ENCODE data around the gene ACBD4. TPM values are rescaled to one million over a fixed set of nuclear protein-coding genes. Genes with fewer than 3 reads are reported as not detected.

The ACBD4 gene
- polyA plus RNA-seq, 1 experiment, result 4.0 TPM

DNA sequence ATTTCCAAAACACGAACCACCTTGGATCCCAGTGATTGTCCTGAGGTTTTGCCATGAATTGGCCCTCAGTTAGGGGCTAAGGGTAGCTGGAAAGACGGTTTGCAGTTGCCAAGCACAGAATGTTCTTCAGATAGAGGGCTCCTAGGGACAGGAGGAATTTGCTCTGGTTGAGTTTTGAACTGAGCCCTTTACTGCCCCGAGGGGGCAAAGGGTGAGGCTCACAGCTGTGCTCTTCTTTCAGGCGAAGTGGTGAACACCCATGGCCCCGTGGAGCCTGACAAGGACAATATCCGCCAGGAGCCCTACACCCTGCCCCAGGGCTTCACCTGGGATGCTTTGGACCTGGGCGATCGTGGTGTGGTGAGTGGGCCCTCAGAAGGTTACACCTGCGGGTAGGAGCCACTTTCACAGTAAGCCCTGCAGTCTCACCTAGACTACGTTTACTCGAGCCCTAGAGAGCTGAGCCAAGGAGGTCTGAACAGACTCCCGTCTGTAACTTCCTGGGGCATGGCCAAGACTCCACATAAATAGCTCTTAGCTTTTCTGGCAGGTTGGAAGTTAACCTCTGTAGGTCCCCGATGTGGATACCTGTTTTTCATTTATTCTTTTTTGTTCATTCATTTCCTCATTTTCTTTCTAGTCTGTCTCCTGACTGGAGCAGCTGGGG, 41.9 kb upstream of the ACBD4 start:
- ChIA-PET CTCF (interaction anchor here (0.8 to 6.0 kb wide), 4 partner anchors 28 to 72 kb away, joined by 3 to 26 read pairs (median 8); partner anchors contain the start of gene ACBD4), POLR2A (interaction anchor here (0.5 to 1.7 kb wide), 5 partner anchors 9 to 54 kb away, joined by 3 to 8 read pairs (median 6); partner anchors contain the start of genes HEXIM1 and NMT1)
- TF ChIP-seq, protein P1, sequence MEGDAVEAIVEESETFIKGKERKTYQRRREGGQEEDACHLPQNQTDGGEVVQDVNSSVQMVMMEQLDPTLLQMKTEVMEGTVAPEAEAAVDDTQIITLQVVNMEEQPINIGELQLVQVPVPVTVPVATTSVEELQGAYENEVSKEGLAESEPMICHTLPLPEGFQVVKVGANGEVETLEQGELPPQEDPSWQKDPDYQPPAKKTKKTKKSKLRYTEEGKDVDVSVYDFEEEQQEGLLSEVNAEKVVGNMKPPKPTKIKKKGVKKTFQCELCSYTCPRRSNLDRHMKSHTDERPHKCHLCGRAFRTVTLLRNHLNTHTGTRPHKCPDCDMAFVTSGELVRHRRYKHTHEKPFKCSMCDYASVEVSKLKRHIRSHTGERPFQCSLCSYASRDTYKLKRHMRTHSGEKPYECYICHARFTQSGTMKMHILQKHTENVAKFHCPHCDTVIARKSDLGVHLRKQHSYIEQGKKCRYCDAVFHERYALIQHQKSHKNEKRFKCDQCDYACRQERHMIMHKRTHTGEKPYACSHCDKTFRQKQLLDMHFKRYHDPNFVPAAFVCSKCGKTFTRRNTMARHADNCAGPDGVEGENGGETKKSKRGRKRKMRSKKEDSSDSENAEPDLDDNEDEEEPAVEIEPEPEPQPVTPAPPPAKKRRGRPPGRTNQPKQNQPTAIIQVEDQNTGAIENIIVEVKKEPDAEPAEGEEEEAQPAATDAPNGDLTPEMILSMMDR (IDR thresholded peaks at IDR 0.05; ENCODE audit: low read depth, low read length), result no peak
- H3K27me3 ChIP-seq (ENCODE audit: control insufficient read depth, insufficient read depth, low read length), result no peaks in the 10 kb centered on the region
- H3K9me3 ChIP-seq (ENCODE audit: control insufficient read depth, insufficient read depth, low read length), result no peaks in the 10 kb centered on the region
- no peak for DNase-seq (ENCODE audit: low read depth, low spot score)
- H3K4me3 ChIP-seq (ENCODE audit: low read depth, low read length), result no peak overlapping the region
- H3K27ac ChIP-seq (ENCODE audit: low read depth, low read length), result peak overlapping the region; percentile 98

DNA sequence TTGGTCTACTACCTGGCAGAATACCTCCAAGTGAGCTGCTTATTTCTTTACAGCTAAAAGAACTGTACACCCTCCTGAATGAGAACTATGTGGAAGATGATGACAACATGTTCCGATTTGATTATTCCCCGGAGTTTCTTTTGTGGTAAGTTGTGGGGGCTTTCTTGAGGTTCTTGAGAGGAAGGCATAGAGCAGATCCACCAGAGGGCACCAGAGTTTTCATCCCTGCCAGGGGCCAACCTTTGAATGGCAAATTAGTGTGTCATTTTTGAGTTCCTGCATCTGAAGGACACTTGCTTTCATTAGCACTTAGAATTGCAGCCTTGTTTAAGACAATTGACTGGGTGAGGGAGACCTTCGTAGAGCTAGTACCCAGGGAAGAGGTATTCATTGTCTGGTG, 39.3 kb upstream of the ACBD4 start:
- ChIA-PET CTCF (interaction anchor here (0.6 to 5.8 kb wide), 12 partner anchors 9 to 176 kb away, joined by 3 to 38 read pairs (median 6); partner anchors contain the start of gene ACBD4), POLR2A (no interaction called here)
- no peaks in the 10 kb centered on the region for H3K27me3 ChIP-seq (ENCODE audit: control insufficient read depth, insufficient read depth, low read length)
- no peak overlapping the region for H3K27ac ChIP-seq (ENCODE audit: low read depth, low read length)
- no peak overlapping the region for H3K4me3 ChIP-seq (ENCODE audit: low read depth, low read length)
- DNase-seq (ENCODE audit: low read depth, low spot score), result no peak
- TF ChIP-seq, protein P1 (IDR thresholded peaks at IDR 0.05; ENCODE audit: low read depth, low read length), result peak; percentile 73
- H3K9me3 ChIP-seq (ENCODE audit: control insufficient read depth, insufficient read depth, low read length), result no peaks in the 10 kb centered on the region

DNA sequence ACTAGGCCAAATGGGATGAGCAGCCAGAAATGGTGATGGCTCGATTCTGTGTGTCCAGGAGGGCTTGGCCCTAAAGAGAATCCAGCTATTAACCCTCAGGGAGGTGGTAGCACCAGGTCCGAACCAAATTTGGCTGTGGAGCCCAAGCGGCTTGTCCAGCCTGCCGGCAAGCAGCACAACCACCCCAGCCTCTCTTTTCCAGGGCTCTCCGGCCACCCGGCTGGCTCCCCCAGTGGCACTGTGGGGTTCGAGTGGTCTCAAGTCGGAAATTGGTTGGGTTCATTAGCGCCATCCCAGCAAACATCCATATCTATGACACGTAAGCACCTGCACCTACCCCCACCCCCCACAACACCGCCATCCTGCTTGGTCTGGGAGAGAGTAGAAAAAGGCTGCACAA, 38.6 kb upstream of the ACBD4 start:
- Histone ChIP-seq H3K4me3 (ENCODE audit: low read depth, low read length) (no peak overlapping the region), H3K27me3 (ENCODE audit: control insufficient read depth, insufficient read depth, low read length) (no peaks in the 10 kb centered on the region), H3K9me3 (ENCODE audit: control insufficient read depth, insufficient read depth, low read length) (no peaks in the 10 kb centered on the region), H3K27ac (ENCODE audit: low read depth, low read length) (no peak overlapping the region)
- ChIA-PET CTCF (interaction anchor here (0.6 to 5.8 kb wide), 6 partner anchors 29 to 177 kb away, joined by 3 to 38 read pairs (median 8); partner anchors contain the start of gene ACBD4), POLR2A (no interaction called here)
- TF ChIP-seq, protein P1 (IDR thresholded peaks at IDR 0.05; ENCODE audit: low read depth, low read length), result no peak
- DNase-seq (ENCODE audit: low read depth, low spot score), result no peak

DNA sequence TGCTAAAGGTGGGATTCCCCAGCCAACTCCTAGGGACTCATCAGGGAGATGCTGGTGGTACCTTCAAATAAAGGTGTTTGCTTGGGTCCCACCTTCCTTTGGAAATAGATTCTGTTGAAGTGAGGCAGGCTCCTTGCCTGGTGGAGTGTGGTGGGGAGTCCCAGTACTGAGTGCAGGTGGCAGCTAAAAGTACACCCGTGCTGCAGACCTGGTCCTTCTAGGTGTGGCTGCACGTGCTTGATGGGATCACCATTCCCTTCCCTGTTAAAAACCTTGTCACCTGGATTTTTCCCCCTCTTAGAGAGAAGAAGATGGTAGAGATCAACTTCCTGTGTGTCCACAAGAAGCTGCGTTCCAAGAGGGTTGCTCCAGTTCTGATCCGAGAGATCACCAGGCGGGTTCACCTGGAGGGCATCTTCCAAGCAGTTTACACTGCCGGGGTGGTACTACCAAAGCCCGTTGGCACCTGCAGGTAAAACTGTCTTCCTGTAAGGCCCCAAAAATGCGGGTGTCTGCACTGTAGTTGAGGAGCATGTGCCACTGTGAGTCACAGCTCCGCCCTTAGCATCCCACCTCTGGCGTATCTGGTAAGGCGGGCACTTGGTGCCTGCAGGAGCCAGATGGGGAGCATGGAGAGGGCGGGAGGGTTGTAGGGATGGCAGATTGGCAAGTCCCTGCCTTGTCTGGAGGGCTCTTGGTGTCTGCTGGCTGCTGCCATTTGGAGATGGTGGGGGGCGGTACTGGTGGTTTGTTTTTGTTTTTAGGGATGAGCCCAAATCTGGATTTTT, 37.2 kb upstream of the ACBD4 start:
- Histone ChIP-seq H3K4me3 (ENCODE audit: low read depth, low read length) (no peak overlapping the region), H3K9me3 (ENCODE audit: control insufficient read depth, insufficient read depth, low read length) (no peaks in the 10 kb centered on the region), H3K27me3 (ENCODE audit: control insufficient read depth, insufficient read depth, low read length) (no peaks in the 10 kb centered on the region), H3K27ac (ENCODE audit: low read depth, low read length) (peak overlapping the region; percentile 39)
- CTCF ChIA-PET, result interaction anchor here (0.6 to 5.8 kb wide), 18 partner anchors 8 to 196 kb away, joined by 3 to 38 read pairs (median 4); partner anchors contain the start of gene ACBD4
- POLR2A ChIA-PET, result no interaction called here
- DNase-seq (ENCODE audit: low read depth, low spot score), result no peak
- TF ChIP-seq, protein P1 (IDR thresholded peaks at IDR 0.05; ENCODE audit: low read depth, low read length), result no peak

Data from AG04450 (cell line).